Osteocyte (in vitro differentiated cells): ENCODE measurements around the gene INPP4A. TPM values are rescaled to one million over a fixed set of nuclear protein-coding genes. Genes with fewer than 3 reads are reported as not detected.

Source experiments
- DNase-seq: peaks from one replicate; pipeline ENCODE4 v3.0.0; 2021; ENCODE audit warnings: mixed read lengths; ENCODE audit not compliant: unreplicated experiment; ENCODE audit errors: extremely low spot score
- H3K27ac Mint-ChIP-seq: one replicate; pipeline ENCODE4 v1.8.0; 2021; ENCODE audit warnings: mild to moderate bottlenecking, mixed read lengths; ENCODE audit not compliant: unreplicated experiment
- H3K27me3 Mint-ChIP-seq: one replicate; pipeline ENCODE4 v1.8.0; 2021; ENCODE audit warnings: mixed read lengths; ENCODE audit not compliant: unreplicated experiment
- H3K36me3 Mint-ChIP-seq: one replicate; pipeline ENCODE4 v1.8.0; 2021; ENCODE audit warnings: mixed read lengths; ENCODE audit not compliant: unreplicated experiment
- H3K4me1 Mint-ChIP-seq: one replicate; pipeline ENCODE4 v1.8.0; 2021; ENCODE audit warnings: mixed read lengths; ENCODE audit not compliant: unreplicated experiment
- H3K4me3 Mint-ChIP-seq: one replicate; pipeline ENCODE4 v1.8.0; 2021; ENCODE audit warnings: mild to moderate bottlenecking, moderate library complexity, mixed read lengths; ENCODE audit not compliant: unreplicated experiment
- H3K9me3 Mint-ChIP-seq: one replicate; pipeline ENCODE4 v1.8.0; 2021; ENCODE audit warnings: mixed read lengths; ENCODE audit not compliant: unreplicated experiment
- total RNA-seq: library from RNA; stranded (reverse); gene quantifications from 2 replicates; pipeline ENCODE4 v1.2.1, GENCODE V29; 2021
- TF ChIP-seq, protein P1 (sequence below): fragments of 200-600 bp; sonication (generic); IDR thresholded peaks from 2 replicates; pipeline ENCODE4 v1.5.0; 2021; ENCODE audit warnings: antibody characterized with exemption, mild to moderate bottlenecking, moderate library complexity

INPP4A gene
- total RNA-seq, 1 donor from 2014 or later: 31.4 TPM

GRCh38 chr2:98445683-98446581 lies 1.3 kb downstream of the INPP4A start:
- H3K27me3 Mint-ChIP-seq: peaks cover under 1% of the 10 kb centered on the region
- peaks cover 20% of the 10 kb centered on the region for H3K4me1 Mint-ChIP-seq
- no peak for DNase-seq
- TF ChIP-seq, protein P1, sequence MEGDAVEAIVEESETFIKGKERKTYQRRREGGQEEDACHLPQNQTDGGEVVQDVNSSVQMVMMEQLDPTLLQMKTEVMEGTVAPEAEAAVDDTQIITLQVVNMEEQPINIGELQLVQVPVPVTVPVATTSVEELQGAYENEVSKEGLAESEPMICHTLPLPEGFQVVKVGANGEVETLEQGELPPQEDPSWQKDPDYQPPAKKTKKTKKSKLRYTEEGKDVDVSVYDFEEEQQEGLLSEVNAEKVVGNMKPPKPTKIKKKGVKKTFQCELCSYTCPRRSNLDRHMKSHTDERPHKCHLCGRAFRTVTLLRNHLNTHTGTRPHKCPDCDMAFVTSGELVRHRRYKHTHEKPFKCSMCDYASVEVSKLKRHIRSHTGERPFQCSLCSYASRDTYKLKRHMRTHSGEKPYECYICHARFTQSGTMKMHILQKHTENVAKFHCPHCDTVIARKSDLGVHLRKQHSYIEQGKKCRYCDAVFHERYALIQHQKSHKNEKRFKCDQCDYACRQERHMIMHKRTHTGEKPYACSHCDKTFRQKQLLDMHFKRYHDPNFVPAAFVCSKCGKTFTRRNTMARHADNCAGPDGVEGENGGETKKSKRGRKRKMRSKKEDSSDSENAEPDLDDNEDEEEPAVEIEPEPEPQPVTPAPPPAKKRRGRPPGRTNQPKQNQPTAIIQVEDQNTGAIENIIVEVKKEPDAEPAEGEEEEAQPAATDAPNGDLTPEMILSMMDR: no peak
- no peaks in the 10 kb centered on the region for H3K36me3 Mint-ChIP-seq
- peak overlapping the region; percentile 74 for H3K27ac Mint-ChIP-seq
- H3K4me3 Mint-ChIP-seq: peak overlapping the region; percentile 87
- no peaks in the 10 kb centered on the region for H3K9me3 Mint-ChIP-seq

- no peak overlapping the region for H3K4me3 Mint-ChIP-seq
Measured at GRCh38 chr2:98446850-98447249, 2.2 kb downstream of the INPP4A start.

GRCh38 chr2:98448441-98449145 lies 3.9 kb downstream of the INPP4A start:
- no peak overlapping the region for H3K4me3 Mint-ChIP-seq

More at GRCh38 chr2:98446850-98447249, 2.2 kb downstream of the INPP4A start:
- DNase-seq: no peak
- TF ChIP-seq, protein P1: no peak
- Mint-ChIP-seq H3K36me3 (no peaks in the 10 kb centered on the region), H3K4me1 (peaks cover 20% of the 10 kb centered on the region), H3K27ac (no peak overlapping the region), H3K27me3 (no peaks in the 10 kb centered on the region), H3K9me3 (no peaks in the 10 kb centered on the region)

GRCh38 chr2:98452396-98453027 lies 7.9 kb downstream of the INPP4A start:
- Mint-ChIP-seq H3K36me3 (peaks cover 4% of the 10 kb centered on the region), H3K9me3 (no peaks in the 10 kb centered on the region), H3K4me1 (peaks cover 25% of the 10 kb centered on the region), H3K27ac (no peak overlapping the region), H3K27me3 (no peaks in the 10 kb centered on the region), H3K4me3 (no peak overlapping the region)
- no peak for DNase-seq
- TF ChIP-seq, protein P1: no peak

More at GRCh38 chr2:98448441-98449145, 3.9 kb downstream of the INPP4A start:
- TF ChIP-seq, protein P1: no peak
- H3K27ac Mint-ChIP-seq: no peak overlapping the region
- H3K36me3 Mint-ChIP-seq: no peaks in the 10 kb centered on the region
- no peaks in the 10 kb centered on the region for H3K27me3 Mint-ChIP-seq
- DNase-seq: no peak
- H3K9me3 Mint-ChIP-seq: no peaks in the 10 kb centered on the region
- peaks cover 20% of the 10 kb centered on the region for H3K4me1 Mint-ChIP-seq
